ENCODE measurements around the gene HMGXB3.

GRCh38 chr5:150000990-150001659 lies 586 bp downstream of the HMGXB3 start:
- TF ChIP-seq CTCF (IDR thresholded peaks at IDR 0.05; ENCODE audit: low read depth, low read length) (no peak), EZH2phosphoT487 (IDR thresholded peaks at IDR 0.05; ENCODE audit: low read depth) (no peak)
